ENCODE data around the gene FAM193B.

DNA sequence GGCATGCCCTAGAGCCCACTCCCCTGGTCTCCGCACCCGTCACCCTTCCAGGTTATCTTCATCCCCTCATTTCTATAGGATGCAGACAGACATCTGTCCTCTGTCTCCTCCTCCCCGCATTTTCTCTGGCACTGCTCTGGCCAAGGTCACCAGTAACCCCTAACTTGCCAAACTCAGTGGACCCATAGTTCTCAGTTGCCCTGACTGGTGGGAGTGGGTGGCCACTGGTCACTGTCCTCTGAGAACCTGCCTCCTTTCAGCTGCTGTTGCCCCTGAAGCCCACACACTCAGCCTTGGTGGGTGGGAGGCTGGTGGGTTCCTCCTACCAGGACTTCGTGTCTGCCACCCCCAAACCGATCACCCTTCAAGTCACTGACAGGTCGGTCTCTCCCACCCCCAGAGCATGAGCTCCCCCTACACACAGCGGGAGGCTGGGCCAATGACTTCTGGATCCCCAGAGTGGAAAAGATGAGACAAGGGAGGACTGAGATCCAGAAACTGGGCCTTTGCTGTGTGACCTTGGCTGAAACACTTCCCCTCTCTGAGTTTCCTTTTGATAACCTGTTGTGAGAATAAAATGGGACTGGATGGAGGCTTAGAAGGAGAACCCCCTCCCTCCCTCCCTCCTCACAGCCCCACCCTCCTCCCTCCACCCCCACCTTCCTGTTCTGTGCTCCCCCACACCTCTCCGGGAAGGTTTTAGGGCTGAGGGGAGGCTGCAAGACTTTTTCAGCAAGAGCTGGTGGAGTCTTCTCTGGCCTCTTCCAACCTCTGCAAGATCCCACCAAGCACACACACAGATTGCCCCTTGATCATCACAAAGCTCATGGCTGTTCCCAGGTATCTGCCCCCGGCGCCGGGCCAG, 78.6 kb downstream of the FAM193B start:
- TF ChIP-seq POLR2AphosphoS5 (IDR thresholded peaks at IDR 0.05; ENCODE audit: low read depth, low read length) (no peak), TCF7L2 (IDR thresholded peaks at IDR 0.05; ENCODE audit: low read depth, low read length) (no peak), SIN3A (IDR thresholded peaks at IDR 0.05; ENCODE audit: borderline replicate concordance, insufficient read depth, low read depth, low read length) (no peak)
- TF ChIP-seq, protein P1, sequence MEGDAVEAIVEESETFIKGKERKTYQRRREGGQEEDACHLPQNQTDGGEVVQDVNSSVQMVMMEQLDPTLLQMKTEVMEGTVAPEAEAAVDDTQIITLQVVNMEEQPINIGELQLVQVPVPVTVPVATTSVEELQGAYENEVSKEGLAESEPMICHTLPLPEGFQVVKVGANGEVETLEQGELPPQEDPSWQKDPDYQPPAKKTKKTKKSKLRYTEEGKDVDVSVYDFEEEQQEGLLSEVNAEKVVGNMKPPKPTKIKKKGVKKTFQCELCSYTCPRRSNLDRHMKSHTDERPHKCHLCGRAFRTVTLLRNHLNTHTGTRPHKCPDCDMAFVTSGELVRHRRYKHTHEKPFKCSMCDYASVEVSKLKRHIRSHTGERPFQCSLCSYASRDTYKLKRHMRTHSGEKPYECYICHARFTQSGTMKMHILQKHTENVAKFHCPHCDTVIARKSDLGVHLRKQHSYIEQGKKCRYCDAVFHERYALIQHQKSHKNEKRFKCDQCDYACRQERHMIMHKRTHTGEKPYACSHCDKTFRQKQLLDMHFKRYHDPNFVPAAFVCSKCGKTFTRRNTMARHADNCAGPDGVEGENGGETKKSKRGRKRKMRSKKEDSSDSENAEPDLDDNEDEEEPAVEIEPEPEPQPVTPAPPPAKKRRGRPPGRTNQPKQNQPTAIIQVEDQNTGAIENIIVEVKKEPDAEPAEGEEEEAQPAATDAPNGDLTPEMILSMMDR (IDR thresholded peaks at IDR 0.05) = no peak

Measured in Panc1 (cell line).